K562 (cell line): ENCODE results near the gene MCC. TPM values are rescaled to one million over a fixed set of nuclear protein-coding genes. Genes with fewer than 3 reads are reported as not detected.

Experiments used
- ATAC-seq: fragments of 200-7000 bp; cut with Tn5 transposase; 3 replicates; pipeline ENCODE4 v1.9.1; 2020; ENCODE audit warnings: moderate library complexity
- BruUV-seq: library from RNA; stranded (reverse); fragments of 400-500 nt; replicated peaks from 2 replicates; lab custom pipeline; 2021; lab: Mats Ljungman, UMichigan
- CTCF ChIA-PET: fragments of 300-600 bp; formaldehyde crosslinking; extraction: SDS; loops from one replicate; lab custom pipeline; 2021; ENCODE audit warnings: low intra/inter-chr PET ratio; lab: Yijun Ruan, JAX
- POLR2A ChIA-PET: fragments of 300-600, 350-650 bp; sonication (Branson Sonifier 250); formaldehyde crosslinking; extraction: SDS; loops from one replicate; lab custom pipeline; 2021; ENCODE audit warnings: antibody characterized with exemption, inconsistent platforms; lab: Yijun Ruan, JAX
- DNase-seq, 4 experiments: peaks; one replicate each; pipeline versions ENCODE4 v3.0.0 to v3.0.0-alpha.2; 2011 to 2018; ENCODE audit warnings: low spot score in 3 of 4, mixed read lengths in 3 of 4; ENCODE audit errors: extremely low read depth in 1 of 4
- FAIRE-seq: peaks from 2 replicates; lab custom pipeline; 2011; peaks lifted over from hg19 to GRCh38; lab: Jason Lieb, UNC
- H2AFZ ChIP-seq: 2 replicates; pipeline ENCODE4 v1.6.0; 2011; ENCODE audit warnings: low read depth, low read length, control low read depth, inconsistent platforms
- H3K27ac ChIP-seq: fragments of 200-600 bp; 3 replicates; pipeline ENCODE4 v1.8.0; 2011; ENCODE audit warnings: low read depth, mild to moderate bottlenecking, control low read depth, inconsistent platforms, low read length, moderate library complexity, mixed read lengths; ENCODE audit errors: extremely low read depth
- H3K27me3 ChIP-seq, 2 experiments: fragments of 300-600 bp in 1 of 2; 2 replicates in 1 of 2; 3 replicates in 1 of 2; pipeline versions ENCODE4 v1.6.0 to v1.8.0; 2011; ENCODE audit warnings: inconsistent platforms in 2 of 2, low read length in 2 of 2, mild to moderate bottlenecking in 1 of 2, mixed read lengths in 1 of 2, moderate library complexity in 1 of 2; ENCODE audit not compliant: control insufficient read depth in 2 of 2, insufficient read depth in 2 of 2
- H3K36me3 ChIP-seq: fragments of 300-600 bp; 3 replicates; pipeline ENCODE4 v1.8.0; 2011; ENCODE audit warnings: mild to moderate bottlenecking, low read length, inconsistent platforms; ENCODE audit not compliant: control insufficient read depth, insufficient read depth
- H3K4me1 ChIP-seq, 2 experiments: fragments of 200-600 bp in 1 of 2; replicated peaks in 1 of 2; 2 replicates in 1 of 2; 3 replicates in 1 of 2; pipeline versions ENCODE4 v1.5.1 to v1.8.0; 2011; ENCODE audit warnings: inconsistent platforms in 2 of 2, low read length in 2 of 2, mild to moderate bottlenecking in 1 of 2, mixed read lengths in 1 of 2, moderate library complexity in 1 of 2; ENCODE audit not compliant: control insufficient read depth in 2 of 2, insufficient read depth in 2 of 2
- H3K4me2 ChIP-seq: 2 replicates; pipeline ENCODE4 v1.6.1; 2011; ENCODE audit warnings: low read length, control low read depth, inconsistent platforms, mixed read lengths; ENCODE audit not compliant: insufficient read depth
- H3K4me3 ChIP-seq: fragments of 200-600 bp; sonication (generic), shearing (Covaris generic); 2 replicates; pipeline ENCODE4 v1.5.1; 2016; ENCODE audit warnings: control low read depth, inconsistent platforms
- H3K79me2 ChIP-seq: fragments of 200-600 bp; 3 replicates; pipeline ENCODE4 v1.8.0; 2011; ENCODE audit warnings: low read length, inconsistent platforms; ENCODE audit not compliant: control insufficient read depth, insufficient read depth
- H3K9ac ChIP-seq, 2 experiments: 2 replicates each; pipeline versions ENCODE4 v1.6.0 to v1.6.1; 2011; ENCODE audit warnings: low read depth in 2 of 2, low read length in 2 of 2, control low read depth in 1 of 2, inconsistent platforms in 1 of 2, mild to moderate bottlenecking in 1 of 2, mixed read lengths in 1 of 2; ENCODE audit not compliant: insufficient read depth in 1 of 2
- H3K9me1 ChIP-seq: one replicate; pipeline ENCODE4 v1.6.0; 2011; ENCODE audit warnings: inconsistent platforms, mild to moderate bottlenecking, low read length, moderate library complexity; ENCODE audit not compliant: control insufficient read depth, insufficient read depth
- H3K9me3 ChIP-seq: replicated peaks from 2 replicates; pipeline ENCODE4 v1.5.1; 2011; ENCODE audit warnings: low read depth, low read length, inconsistent platforms; ENCODE audit not compliant: control insufficient read depth, insufficient read depth
- H4K20me1 ChIP-seq: replicated peaks from 2 replicates; pipeline ENCODE4 v1.6.1; 2011; ENCODE audit warnings: low read length, inconsistent platforms, mixed read lengths; ENCODE audit not compliant: control insufficient read depth, insufficient read depth
- BCL6 ChIP-seq: fragments of 250-450 bp; sonication (Bioruptor Pico); IDR thresholded peaks from 2 replicates; pipeline ENCODE4 v1.4.0; 2020
- CEBPG ChIP-seq, 3 experiments: fragments of 200-800 bp in 1 of 3; sonication (Bioruptor generic) in 1 of 3; sonication (generic) in 1 of 3; formaldehyde crosslinking in 1 of 3; IDR thresholded peaks in 2 of 3; conservative IDR thresholded peaks in 1 of 3; 2 replicates each; pipeline versions ENCODE4 v1.6.1 to v1.8.0; 2016 to 2022; ENCODE audit warnings: missing compliant biosample characterization in 2 of 3, missing genetic modification characterization in 2 of 3, mild to moderate bottlenecking in 1 of 3, missing genetic modification reagents in 1 of 3
- FOSL1 ChIP-seq: fragments of 200-800 bp; sonication (Bioruptor generic); conservative IDR thresholded peaks from 2 replicates; pipeline ENCODE4 v1.6.1; 2016; ENCODE audit warnings: missing genetic modification characterization, missing compliant biosample characterization
- MEIS2 ChIP-seq: fragments of 450-650 bp; IDR thresholded peaks from 2 replicates; pipeline ENCODE4 v1.6.1; 2014; ENCODE audit warnings: mild to moderate bottlenecking; ENCODE audit not compliant: partially characterized antibody
- WGBS: fragments of 100-300 bp; shearing (Covaris generic); methylation state at CpG from one replicate; pipeline ENCODE4 v1.1.6; 2016; ENCODE audit warnings: low coverage, mixed read lengths; ENCODE audit not compliant: insufficient coverage; ENCODE audit errors: missing lambda C conversion rate; 5-methylcytosine and 5-hydroxymethylcytosine counted together
- in situ Hi-C: fragments of 300-500 bp; cut with MboI; formaldehyde crosslinking; loops from 4 replicates; pipeline ENCODE4 v1.15.0; 2018; ENCODE audit warnings: inconsistent platforms, mixed read lengths
- intact Hi-C: fragments of 100-400 bp; cut with micrococcal nuclease; formaldehyde crosslinking; loops from 2 replicates; pipeline ENCODE4 v1.14.2; 2022
- polyA plus RNA-seq, 8 experiments: library from polyadenylated mRNA; depleted of rRNA in 4 of 8; stranded (reverse) in 5 of 8; unstranded in 3 of 8; fragments of >200 nt; fragmentation: Nextera tagmentation in 2 of 8; fragmentation: Illumina TruSeq in 1 of 8; extraction: Ambion mirVana in 2 of 8; extraction: Trizol in 1 of 8; gene quantifications; 2 replicates each; pipeline versions ENCODE4 v1.2.1 to v1.2.3, GENCODE V29; 2011 to 2014; ENCODE audit warnings: inconsistent platforms in 1 of 8, missing spikeins in 1 of 8
- total RNA-seq, 7 experiments: library from RNA; depleted of rRNA in 6 of 7; stranded (reverse); fragments of >200 nt in 6 of 7; fragmentation: Illumina TruSeq in 2 of 7; extraction: Trizol in 2 of 7; gene quantifications; 2 replicates each; pipeline versions ENCODE4 v1.2.1 to v1.2.3, GENCODE V29; 2011 to 2021; ENCODE audit warnings: low replicate concordance in 1 of 7
- TF ChIP-seq, protein P1 (sequence below), 2 experiments: fragments of 450-650 bp in 1 of 2; sonication (generic) in 1 of 2; formaldehyde crosslinking in 1 of 2; IDR thresholded peaks in 1 of 2; conservative IDR thresholded peaks in 1 of 2; 2 replicates each; pipeline versions ENCODE4 v1.6.1 to v1.8.1; 2016 to 2023; ENCODE audit warnings: mild to moderate bottlenecking in 2 of 2, moderate library complexity in 2 of 2, inconsistent platforms in 1 of 2, missing genetic modification reagents in 1 of 2

Gene MCC
- total and polyA plus RNA-seq, 9 of the 15 experiments (the other 6 are each of a cell fraction or from before 2014, with no cell fraction given): 0.04 to 0.24 (median 0.06) TPM; not detected in 1

DNA sequence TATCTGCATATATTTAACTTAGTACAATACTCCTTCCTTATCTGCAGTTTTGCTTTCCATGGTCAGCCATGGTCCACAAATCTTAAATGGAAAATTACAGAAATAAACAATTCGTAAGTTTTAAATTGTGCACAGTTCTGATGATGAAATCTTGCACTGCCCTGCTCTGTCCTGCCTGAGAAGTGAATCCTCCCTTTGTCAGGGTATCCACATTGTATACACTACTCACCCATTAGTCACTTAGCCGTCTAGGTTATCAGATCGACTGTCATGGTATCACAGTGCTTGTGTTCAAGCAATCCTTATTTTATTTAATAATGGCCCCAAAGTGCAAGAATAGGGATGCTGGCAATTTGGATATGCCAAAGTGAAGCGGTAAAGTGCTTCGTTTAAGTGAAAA is 16.9 kb upstream of the MCC start:
- Histone ChIP-seq H3K36me3 (no peaks in the 10 kb centered on the region), H3K27me3 (peaks cover 0 to 14% of the 10 kb centered on the region in 2 experiments; a peak in 3 of 5 replicates), H3K9me3 (no peaks in the 10 kb centered on the region), H3K79me2 (no peaks in the 10 kb centered on the region), H3K4me2 (no peak overlapping the region), H3K9me1 (no peaks in the 10 kb centered on the region), H3K9ac (no peak overlapping the region), H4K20me1 (no peaks in the 10 kb centered on the region), H3K27ac (no peak overlapping the region), H2AFZ (no peak overlapping the region), H3K4me3 (no peak overlapping the region), H3K4me1 (no peaks in the 10 kb centered on the region)
- no peak for ATAC-seq
- 0% methylated on average over 5 of the region's 5 CpGs for WGBS
- CTCF ChIA-PET: no interaction called here
- TF ChIP-seq, protein P1, sequence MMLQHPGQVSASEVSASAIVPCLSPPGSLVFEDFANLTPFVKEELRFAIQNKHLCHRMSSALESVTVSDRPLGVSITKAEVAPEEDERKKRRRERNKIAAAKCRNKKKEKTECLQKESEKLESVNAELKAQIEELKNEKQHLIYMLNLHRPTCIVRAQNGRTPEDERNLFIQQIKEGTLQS (IDR thresholded peaks at IDR 0.05): peak; percentile 52; the same call in 1 of the 2 replicates
- TF ChIP-seq, protein P1 (CRISPR knock-in tag; conservative IDR thresholded peaks at IDR 0.05): no peak
- TF ChIP-seq BCL6 (CRISPR knock-in tag) (no peak), FOSL1 (tag) (peak; percentile 62; the same call in 1 of the 2 replicates), MEIS2 (peak; percentile 20), CEBPG (CRISPR knock-in tag; IDR thresholded peaks at IDR 0.05) (no peak), CEBPG (tag; conservative IDR thresholded peaks at IDR 0.05 in 1 of 2, IDR thresholded peaks at IDR 0.05 in 1 of 2) (peak; percentile 11 to 50; a peak in 1 of 4 replicates)
- in situ Hi-C loops (no loop called here), intact Hi-C loops (loop anchor here (5.0 kb wide), 1 partner anchor 58 kb away; no protein-coding TSS in a partner anchor)
- no TSS peak for BruUV-seq
- DNase-seq: no peak
- no peak for FAIRE-seq
- POLR2A ChIA-PET: no interaction called here
